GM20000 (cell line): ENCODE data around the gene ALAS1.
A peak's percentile ranks its signal among the peaks of the same experiment; 100 is the strongest.

Experiments
- DNase-seq: peaks from one replicate; pipeline ENCODE4 v3.0.0; 2012; ENCODE audit warnings: low spot score
- TF ChIP-seq, protein P1 (sequence below): IDR thresholded peaks from 2 replicates; pipeline ENCODE4 v1.5.1; 2012; ENCODE audit warnings: mild to moderate bottlenecking, control low read depth; ENCODE audit errors: extremely low read depth, missing control alignments

The ALAS1 gene

DNA sequence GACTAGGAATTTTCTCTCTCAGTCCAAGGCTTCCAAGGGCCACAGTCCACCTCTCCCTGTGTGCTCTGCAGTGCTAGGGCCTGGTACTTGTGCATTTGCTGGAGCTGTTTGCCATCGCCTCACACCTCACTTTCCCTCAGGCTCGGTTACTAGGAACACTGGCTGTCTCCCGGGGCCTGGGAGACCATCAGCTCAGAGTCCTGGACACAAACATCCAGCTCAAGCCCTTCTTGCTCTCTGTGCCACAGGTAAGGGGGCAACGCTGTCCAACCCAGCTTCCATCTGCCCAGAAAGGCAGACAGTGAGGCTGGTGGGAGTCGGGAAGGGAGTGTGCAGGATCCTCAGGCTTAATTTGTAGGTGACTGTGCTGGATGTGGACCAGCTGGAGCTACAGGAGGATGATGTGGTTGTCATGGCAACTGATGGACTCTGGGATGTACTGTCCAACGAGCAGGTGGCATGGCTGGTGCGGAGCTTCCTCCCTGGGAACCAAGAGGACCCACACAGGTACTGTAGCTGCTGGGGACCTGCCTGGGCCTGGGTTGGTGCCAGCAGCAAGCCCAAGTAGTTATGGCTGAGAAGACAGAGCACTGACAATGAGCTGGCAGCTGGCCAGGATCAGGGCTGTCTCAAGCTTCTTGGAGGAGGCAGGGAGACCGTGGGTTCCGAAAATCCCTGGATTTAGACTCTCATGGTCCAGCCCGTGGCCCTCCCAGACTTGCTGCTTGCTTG is 51.0 kb downstream of the ALAS1 start:
- DNase-seq: no peak
- TF ChIP-seq, protein P1, sequence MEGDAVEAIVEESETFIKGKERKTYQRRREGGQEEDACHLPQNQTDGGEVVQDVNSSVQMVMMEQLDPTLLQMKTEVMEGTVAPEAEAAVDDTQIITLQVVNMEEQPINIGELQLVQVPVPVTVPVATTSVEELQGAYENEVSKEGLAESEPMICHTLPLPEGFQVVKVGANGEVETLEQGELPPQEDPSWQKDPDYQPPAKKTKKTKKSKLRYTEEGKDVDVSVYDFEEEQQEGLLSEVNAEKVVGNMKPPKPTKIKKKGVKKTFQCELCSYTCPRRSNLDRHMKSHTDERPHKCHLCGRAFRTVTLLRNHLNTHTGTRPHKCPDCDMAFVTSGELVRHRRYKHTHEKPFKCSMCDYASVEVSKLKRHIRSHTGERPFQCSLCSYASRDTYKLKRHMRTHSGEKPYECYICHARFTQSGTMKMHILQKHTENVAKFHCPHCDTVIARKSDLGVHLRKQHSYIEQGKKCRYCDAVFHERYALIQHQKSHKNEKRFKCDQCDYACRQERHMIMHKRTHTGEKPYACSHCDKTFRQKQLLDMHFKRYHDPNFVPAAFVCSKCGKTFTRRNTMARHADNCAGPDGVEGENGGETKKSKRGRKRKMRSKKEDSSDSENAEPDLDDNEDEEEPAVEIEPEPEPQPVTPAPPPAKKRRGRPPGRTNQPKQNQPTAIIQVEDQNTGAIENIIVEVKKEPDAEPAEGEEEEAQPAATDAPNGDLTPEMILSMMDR: no peak

DNA sequence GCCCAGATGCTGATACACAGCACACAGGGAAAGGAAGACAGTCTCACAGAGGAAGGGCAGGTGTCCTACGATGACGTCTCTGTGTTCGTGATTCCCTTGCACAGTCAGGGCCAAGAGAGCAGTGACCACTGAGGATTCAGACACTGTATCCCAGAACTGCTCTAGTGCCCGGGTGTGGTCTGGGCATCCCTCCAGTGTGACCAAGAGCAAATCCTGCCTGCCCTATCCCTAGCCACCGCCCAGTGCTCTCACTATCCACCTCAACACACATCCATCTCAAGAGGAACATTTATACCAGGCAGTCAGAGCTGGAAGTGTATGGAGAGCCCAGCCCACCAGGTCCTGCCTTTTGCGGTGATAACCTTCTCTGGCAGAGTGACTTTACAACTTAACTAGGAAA is 51.7 kb downstream of the ALAS1 start:
- DNase-seq: no peak

DNA sequence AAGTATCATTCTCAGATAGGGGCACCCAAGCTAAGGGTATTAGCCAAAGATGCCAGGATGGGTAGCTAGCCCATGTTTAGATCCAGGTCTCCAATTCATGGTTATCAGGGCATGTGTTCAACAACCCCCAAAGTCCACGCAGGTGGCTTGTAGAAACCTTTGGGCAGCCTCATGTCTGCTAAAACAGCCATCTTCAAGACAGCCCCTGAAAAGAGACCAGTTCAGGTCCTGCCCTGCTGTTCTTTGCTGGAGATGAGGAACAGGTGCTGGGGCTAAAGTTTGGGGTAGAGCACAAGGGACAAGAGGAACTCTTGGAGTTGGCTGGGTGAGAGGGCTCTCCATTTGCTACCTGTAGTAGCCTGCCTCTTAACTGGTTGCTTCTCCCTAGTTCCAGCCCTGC is 52.2 kb downstream of the ALAS1 start:
- DNase-seq: no peak
- TF ChIP-seq, protein P1: no peak

More for the DNA sequence above, 51.7 kb downstream of the ALAS1 start:
- TF ChIP-seq, protein P1: no peak

DNA sequence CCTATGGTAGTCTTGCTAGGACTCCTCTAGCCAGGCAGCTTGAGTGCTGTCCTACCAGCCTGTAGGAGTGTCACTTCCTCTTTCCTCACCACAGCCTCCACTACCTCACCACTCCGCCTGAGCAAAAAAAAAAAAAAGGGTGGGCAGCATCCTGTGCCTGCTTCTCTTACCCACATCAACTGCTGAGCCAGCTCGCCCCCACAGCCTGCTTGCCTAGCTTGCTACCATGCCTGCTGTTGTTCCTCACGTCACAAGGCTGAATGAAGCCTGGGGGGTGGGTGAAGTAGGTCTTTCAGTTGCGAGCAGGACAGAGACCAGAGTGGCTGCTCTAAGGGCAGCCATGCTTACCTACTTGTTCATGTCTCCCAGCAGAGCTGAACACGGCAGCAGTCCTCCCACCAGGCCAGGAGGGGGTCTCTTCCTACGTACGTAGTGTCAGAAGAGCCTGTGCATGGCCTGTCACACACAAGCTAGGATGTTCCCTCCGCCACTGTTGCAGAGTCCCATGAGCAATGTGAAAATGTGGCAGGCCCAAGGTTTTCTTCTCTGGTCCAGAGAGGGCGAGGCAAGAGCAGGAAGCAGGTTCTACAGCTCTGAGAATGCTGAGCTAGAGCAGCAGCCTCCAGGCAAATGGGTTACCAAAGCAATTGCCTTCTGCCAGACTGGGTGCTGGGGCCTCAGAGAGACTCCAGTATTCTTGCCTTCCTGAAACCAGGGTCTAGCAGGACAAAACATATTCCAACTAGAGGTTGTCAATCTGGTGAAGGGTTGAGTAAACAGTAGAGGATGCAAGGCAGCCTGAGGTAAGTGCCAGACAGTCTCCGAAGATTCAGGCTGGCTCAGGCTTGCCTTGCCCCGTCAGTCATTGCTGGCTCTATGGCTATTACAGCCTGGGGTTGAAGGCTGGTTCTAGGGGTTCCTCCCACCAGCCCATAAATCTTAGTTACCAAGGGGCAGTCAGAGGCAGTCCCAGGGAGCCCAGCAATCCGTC is 55.6 kb downstream of the ALAS1 start:
- TF ChIP-seq, protein P1: no peak
- peak; percentile 89 for DNase-seq

DNA sequence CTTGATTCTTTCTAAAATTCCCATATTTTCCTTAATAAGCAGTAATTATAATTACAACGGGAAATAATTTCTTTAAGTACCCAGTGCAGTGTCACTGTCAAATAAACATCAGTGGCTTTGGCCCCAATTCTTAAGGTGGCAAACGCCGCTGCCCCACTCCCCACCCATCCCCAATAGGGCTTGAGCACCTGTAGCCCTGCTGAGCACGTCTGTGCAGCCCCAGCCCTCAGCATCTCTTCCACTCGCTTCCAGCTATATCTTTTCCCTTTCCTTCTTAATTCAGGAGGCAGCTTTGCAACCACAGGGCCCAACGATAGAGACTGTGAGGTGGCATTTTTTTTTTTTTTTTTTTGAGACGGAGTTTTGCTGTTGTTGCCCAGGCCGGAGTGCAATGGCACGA is 56.6 kb downstream of the ALAS1 start:
- TF ChIP-seq, protein P1: no peak
- no peak for DNase-seq

DNA sequence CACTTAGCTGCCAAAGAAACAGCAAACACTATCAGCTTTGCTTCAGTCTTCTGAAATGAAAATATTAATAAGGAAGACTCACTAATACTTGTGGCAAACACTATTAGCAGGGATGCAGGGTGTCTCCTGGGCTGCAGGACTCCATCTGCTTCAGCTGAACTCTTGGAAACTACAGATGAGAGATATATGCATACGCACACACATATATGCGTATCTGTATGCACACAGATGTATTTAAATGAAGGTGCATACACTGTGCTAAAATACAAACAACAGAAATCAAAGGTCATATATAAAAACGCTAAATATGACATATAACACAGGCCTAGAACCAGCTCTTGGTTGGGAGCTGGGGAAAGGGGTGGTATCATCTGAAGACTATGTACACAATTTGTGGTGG is 58.2 kb downstream of the ALAS1 start:
- TF ChIP-seq, protein P1: no peak

DNA sequence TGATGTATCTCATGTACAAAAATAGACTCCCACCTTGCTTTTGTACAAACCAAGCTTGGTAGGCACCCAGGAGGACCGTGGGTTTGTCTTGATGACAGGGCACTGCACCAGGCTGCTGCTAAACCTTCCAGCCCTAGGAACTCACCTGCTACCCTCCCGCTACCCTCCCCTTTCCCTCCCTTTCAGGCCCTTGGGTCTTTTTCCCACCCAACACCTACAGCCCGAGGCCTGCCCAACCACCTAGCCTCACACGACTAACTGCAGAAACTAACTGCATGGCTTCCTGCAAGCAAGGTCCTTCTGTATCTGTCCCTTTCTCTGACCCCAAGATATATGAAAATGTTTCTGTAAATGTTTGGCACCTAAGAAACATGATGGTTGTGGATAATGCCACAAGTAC is 58.7 kb downstream of the ALAS1 start:
- TF ChIP-seq, protein P1: no peak
- no peak for DNase-seq

More for the DNA sequence above, 58.2 kb downstream of the ALAS1 start:
- no peak for DNase-seq
